Measurements from ENCODE around the gene TFEC.

DNA sequence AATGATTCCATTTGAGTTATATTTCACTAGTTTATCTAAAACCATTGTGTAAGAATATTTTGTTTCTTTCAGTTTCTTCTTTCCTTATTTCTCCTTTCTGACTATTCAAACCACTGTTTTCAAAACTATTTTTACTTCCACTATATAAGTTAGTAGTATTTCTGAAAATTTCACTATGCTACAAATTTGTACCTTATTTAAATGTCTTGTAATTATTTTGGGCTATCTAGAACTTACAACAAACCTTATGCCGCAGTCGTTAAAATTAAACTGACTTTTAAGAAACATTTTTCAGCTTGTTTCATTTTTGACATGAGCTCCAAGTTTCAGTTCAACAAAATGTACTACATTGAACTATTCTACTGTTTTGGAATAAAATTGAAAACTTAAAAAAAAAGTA lies 1.8 kb downstream of the TFEC start:
- TF ChIP-seq, protein P1, sequence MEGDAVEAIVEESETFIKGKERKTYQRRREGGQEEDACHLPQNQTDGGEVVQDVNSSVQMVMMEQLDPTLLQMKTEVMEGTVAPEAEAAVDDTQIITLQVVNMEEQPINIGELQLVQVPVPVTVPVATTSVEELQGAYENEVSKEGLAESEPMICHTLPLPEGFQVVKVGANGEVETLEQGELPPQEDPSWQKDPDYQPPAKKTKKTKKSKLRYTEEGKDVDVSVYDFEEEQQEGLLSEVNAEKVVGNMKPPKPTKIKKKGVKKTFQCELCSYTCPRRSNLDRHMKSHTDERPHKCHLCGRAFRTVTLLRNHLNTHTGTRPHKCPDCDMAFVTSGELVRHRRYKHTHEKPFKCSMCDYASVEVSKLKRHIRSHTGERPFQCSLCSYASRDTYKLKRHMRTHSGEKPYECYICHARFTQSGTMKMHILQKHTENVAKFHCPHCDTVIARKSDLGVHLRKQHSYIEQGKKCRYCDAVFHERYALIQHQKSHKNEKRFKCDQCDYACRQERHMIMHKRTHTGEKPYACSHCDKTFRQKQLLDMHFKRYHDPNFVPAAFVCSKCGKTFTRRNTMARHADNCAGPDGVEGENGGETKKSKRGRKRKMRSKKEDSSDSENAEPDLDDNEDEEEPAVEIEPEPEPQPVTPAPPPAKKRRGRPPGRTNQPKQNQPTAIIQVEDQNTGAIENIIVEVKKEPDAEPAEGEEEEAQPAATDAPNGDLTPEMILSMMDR (IDR thresholded peaks at IDR 0.05; ENCODE audit: low read depth, low read length, missing input control) = no peak
- TF ChIP-seq ATF3 (IDR thresholded peaks at IDR 0.05) (no peak), YY1 (IDR thresholded peaks at IDR 0.05) (no peak), SP1 (IDR thresholded peaks at IDR 0.05) (no peak), EGR1 (IDR thresholded peaks at IDR 0.05; ENCODE audit: low read depth in 2 of 2) (no peak), GABPA (IDR thresholded peaks at IDR 0.05 in 1 of 2, conservative IDR thresholded peaks at IDR 0.05 in 1 of 2) (no peak), JUND (IDR thresholded peaks at IDR 0.05) (no peak), TAF1 (conservative IDR thresholded peaks at IDR 0.05) (no peak), HNF4G (IDR thresholded peaks at IDR 0.05) (no peak), RAD21 (IDR thresholded peaks at IDR 0.05) (no peak), REST (IDR thresholded peaks at IDR 0.05) (no peak)
- TF ChIP-seq, protein P2, sequence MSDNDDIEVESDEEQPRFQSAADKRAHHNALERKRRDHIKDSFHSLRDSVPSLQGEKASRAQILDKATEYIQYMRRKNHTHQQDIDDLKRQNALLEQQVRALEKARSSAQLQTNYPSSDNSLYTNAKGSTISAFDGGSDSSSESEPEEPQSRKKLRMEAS (IDR thresholded peaks at IDR 0.05) = no peak

All from liver (tissue), 3 donors.